ENCODE measurements around the gene PLK1. TPM values are rescaled to one million over a fixed set of nuclear protein-coding genes. Genes with fewer than 3 reads are reported as not detected.
A peak's percentile ranks its signal among the peaks of the same experiment; 100 is the strongest.

PLK1 gene
- total RNA-seq, 6 experiments from 2014 or later, result 40.5 to 105 (median 97.2) TPM

DNA sequence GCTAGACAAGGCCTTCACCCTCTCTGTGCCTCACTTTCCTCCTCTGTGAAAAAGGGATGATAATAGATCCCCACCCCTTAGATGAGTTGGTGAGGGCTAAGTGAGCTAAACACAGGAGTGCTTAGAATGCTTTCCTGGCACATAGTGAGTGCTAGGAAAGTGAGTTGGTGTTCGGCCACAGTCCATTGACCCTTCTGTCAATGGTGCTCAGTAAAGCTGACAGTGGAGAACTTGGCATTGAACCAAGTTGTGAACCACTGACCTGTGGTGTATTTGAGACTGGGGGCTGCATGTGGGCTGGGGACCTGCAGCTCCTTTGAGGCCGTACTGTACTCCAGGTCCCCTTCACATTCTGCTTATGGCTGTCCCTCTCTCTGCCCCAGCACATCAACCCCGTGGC, 4.8 kb downstream of the PLK1 start:
- TF ChIP-seq, protein P1, sequence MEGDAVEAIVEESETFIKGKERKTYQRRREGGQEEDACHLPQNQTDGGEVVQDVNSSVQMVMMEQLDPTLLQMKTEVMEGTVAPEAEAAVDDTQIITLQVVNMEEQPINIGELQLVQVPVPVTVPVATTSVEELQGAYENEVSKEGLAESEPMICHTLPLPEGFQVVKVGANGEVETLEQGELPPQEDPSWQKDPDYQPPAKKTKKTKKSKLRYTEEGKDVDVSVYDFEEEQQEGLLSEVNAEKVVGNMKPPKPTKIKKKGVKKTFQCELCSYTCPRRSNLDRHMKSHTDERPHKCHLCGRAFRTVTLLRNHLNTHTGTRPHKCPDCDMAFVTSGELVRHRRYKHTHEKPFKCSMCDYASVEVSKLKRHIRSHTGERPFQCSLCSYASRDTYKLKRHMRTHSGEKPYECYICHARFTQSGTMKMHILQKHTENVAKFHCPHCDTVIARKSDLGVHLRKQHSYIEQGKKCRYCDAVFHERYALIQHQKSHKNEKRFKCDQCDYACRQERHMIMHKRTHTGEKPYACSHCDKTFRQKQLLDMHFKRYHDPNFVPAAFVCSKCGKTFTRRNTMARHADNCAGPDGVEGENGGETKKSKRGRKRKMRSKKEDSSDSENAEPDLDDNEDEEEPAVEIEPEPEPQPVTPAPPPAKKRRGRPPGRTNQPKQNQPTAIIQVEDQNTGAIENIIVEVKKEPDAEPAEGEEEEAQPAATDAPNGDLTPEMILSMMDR (IDR thresholded peaks at IDR 0.05), result no peak
- Mint-ChIP-seq H3K9me3 (no peaks in the 10 kb centered on the region), H3K27ac (peak overlapping the region; percentile 26; the same call in 1 of the 2 replicates), H3K4me1 (ENCODE audit: low read depth) (peaks cover 35% of the 10 kb centered on the region), H3K4me3 (no peak overlapping the region), H3K36me3 (ENCODE audit: low read depth) (peaks cover 44% of the 10 kb centered on the region), H3K27me3 (ENCODE audit: insufficient read depth) (peaks cover 8% of the 10 kb centered on the region; the same call in 1 of the 2 replicates)
- DNase-seq, result no peak

DNA sequence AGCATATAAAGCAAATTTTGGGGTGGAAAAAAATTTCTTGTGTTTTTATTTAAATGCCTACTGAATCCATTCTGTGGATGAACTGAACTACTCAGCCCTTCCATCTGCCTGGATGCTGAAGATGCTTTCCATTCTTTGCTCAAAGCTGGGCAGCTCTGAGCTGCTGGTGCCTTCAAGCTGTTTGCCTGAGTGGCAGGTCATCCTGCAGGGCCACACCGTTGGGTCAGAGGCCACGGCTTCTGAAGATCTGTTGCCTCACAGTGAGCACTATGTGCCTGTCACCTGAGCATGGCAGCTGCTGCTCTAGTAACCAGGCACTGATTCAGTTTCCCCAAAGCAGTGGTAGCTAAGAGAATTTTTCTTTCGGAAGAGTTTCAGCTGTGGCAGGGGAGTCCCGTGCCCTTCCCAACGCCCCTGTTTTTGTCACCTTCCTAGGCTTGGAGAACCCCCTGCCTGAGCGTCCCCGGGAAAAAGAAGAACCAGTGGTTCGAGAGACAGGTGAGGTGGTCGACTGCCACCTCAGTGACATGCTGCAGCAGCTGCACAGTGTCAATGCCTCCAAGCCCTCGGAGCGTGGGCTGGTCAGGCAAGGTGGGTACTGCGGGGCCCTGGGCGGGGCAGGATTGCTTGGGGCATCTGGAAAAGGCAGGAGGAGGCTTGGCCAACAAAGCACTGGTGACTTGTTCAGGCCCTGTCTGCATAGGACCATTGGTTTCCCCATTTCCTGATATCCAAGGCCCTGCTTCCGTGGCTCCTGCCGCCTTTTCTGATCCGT, 8.5 kb downstream of the PLK1 start:
- no peak for DNase-seq
- Mint-ChIP-seq H3K4me1 (ENCODE audit: low read depth) (peaks cover 7% of the 10 kb centered on the region), H3K27ac (no peak overlapping the region), H3K9me3 (no peaks in the 10 kb centered on the region), H3K36me3 (ENCODE audit: low read depth) (peaks cover 43% of the 10 kb centered on the region), H3K4me3 (no peak overlapping the region), H3K27me3 (ENCODE audit: insufficient read depth) (peaks cover 2% of the 10 kb centered on the region; the same call in 1 of the 2 replicates)
- TF ChIP-seq, protein P1 (IDR thresholded peaks at IDR 0.05), result no peak

DNA sequence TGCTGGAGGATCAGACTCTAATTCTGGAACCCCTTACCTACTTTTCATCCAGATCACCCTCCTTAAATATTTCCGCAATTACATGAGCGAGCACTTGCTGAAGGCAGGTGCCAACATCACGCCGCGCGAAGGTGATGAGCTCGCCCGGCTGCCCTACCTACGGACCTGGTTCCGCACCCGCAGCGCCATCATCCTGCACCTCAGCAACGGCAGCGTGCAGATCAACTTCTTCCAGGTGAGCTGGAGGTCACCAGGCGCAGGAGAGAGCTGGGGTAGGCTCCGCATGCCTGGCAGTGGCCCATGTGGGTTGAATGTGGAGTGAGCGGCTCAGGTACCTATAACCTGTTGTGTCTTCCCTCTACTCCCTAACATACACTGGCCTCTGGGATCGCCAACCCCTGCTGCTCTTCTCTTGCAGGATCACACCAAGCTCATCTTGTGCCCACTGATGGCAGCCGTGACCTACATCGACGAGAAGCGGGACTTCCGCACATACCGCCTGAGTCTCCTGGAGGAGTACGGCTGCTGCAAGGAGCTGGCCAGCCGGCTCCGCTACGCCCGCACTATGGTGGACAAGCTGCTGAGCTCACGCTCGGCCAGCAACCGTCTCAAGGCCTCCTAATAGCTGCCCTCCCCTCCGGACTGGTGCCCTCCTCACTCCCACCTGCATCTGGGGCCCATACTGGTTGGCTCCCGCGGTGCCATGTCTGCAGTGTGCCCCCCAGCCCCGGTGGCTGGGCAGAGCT, 10.9 kb downstream of the PLK1 start:
- no peaks in the 10 kb centered on the region for H3K9me3 Mint-ChIP-seq
- H3K4me1 Mint-ChIP-seq (ENCODE audit: low read depth), result peaks cover 9% of the 10 kb centered on the region
- H3K36me3 Mint-ChIP-seq (ENCODE audit: low read depth), result peaks cover 36% of the 10 kb centered on the region
- DNase-seq, result no peak
- H3K4me3 Mint-ChIP-seq, result no peak overlapping the region
- peaks cover 3% of the 10 kb centered on the region; the same call in 1 of the 2 replicates for H3K27me3 Mint-ChIP-seq (ENCODE audit: insufficient read depth)
- TF ChIP-seq, protein P1 (IDR thresholded peaks at IDR 0.05), result no peak
- H3K27ac Mint-ChIP-seq, result no peak overlapping the region

DNA sequence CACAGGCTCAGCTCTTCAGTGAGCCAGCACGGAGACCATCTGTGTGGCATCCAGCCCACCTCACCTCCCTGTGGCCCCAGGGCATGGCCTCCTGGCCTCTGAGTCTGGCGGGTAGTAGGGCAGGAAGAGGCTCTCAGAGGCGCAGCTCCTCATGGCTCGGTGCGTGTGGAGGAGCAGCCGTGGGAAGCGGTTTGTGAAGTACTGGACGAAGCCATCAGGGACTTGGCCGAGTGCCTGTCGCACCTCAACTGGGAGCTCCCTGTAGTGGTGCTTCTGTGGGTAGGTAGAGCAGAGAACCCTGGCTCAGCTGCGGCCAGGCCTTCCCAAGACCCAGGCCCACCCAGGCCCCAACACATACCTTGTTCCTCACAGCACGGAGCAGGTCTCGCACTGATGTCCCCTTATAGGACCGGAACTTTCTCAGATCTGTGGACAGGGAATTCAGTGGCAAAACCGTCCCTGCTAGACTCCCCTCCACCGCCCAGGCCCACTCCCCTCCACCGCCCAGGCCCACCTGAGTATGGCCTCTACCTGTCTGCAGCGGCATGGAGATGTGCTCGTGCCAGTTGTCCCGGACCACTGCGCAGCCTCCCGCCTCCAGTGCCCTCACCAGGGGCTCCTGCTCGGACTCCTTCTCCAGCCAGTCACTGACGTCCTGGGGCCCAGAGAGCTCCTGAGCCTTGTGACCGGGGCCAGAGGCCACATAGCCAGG, 12.2 kb downstream of the PLK1 start:
- 0 out of 2 replicates have a peak overlapping the region, but pooled peaks have one; percentile 51 for H3K27ac Mint-ChIP-seq
- peaks cover 3% of the 10 kb centered on the region; the same call in 1 of the 2 replicates for H3K27me3 Mint-ChIP-seq (ENCODE audit: insufficient read depth)
- peaks cover 36% of the 10 kb centered on the region for H3K36me3 Mint-ChIP-seq (ENCODE audit: low read depth)
- H3K4me1 Mint-ChIP-seq (ENCODE audit: low read depth), result peaks cover 13% of the 10 kb centered on the region
- no peaks in the 10 kb centered on the region for H3K9me3 Mint-ChIP-seq
- no peak for DNase-seq
- H3K4me3 Mint-ChIP-seq, result no peak overlapping the region
- TF ChIP-seq, protein P1 (IDR thresholded peaks at IDR 0.05), result no peak

DNA sequence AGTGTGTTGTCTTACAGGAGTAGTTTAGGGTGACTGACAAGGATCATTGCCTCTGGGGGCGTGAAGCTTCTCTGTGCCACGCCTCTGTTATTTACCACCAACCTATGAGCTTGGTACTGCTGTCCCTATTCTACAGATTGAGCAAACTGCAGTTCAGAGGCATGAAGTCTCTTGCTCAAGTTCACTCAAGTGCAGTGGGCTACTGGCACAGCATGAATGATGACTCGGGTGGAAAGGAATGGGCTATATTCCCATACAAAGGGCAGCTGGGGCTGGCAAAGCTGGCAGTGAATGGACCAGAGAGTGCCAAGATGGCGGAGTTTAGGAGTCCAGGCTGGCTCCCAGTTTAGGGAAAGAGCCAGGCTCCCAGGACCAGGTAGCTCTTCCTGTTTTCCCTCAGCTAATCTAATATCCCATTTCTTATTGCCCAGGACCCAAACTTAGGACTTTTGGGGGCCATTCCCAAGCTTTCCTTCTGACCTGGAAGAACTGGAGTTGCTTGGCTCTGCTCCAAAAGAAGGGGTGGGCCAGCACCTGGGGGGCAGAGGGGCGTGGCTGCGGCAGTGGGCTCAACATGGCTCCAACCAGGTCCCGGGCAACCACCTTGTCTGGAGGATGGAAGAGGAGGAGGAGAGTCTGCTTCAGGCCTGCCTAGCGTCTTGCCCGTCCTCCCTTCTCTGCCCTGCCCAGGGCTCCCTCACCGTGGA, 12.9 kb downstream of the PLK1 start:
- peak; percentile 17 for DNase-seq
- Mint-ChIP-seq H3K9me3 (no peaks in the 10 kb centered on the region), H3K4me1 (ENCODE audit: low read depth) (peaks cover 13% of the 10 kb centered on the region), H3K27ac (peak overlapping the region; percentile 51; the same call in 1 of the 2 replicates), H3K27me3 (ENCODE audit: insufficient read depth) (peaks cover 3% of the 10 kb centered on the region; the same call in 1 of the 2 replicates), H3K4me3 (no peak overlapping the region), H3K36me3 (ENCODE audit: low read depth) (peaks cover 36% of the 10 kb centered on the region)
- TF ChIP-seq, protein P1 (IDR thresholded peaks at IDR 0.05), result no peak

Data from HFFc6 (cell line).